Lung (tissue), 12 donors: ENCODE measurements around the gene SARDH. TPM values are rescaled to one million over a fixed set of nuclear protein-coding genes. Genes with fewer than 3 reads are reported as not detected.

Experiments used
- ATAC-seq: fragments of 200-7000 bp; cut with Tn5 transposase; one replicate; pipeline ENCODE4 v1.9.1; 2020; ENCODE audit warnings: moderate number of reproducible peaks; ENCODE audit not compliant: insufficient read depth, low FRiP score
- DNase-seq, 3 donors: peaks; one replicate each; pipeline ENCODE4 v3.0.0-alpha.2; 2013 to 2017
- H3K27ac ChIP-seq, 2 donors: one replicate each; pipeline ENCODE4 v1.5.1; 2013; ENCODE audit warnings: mild to moderate bottlenecking in 2 of 2, moderate library complexity in 2 of 2, control low read depth in 1 of 2, inconsistent platforms in 1 of 2, low read depth in 1 of 2, low read length in 1 of 2
- H3K27me3 ChIP-seq, 3 donors: one replicate each; pipeline ENCODE4 v1.5.1; 2013; ENCODE audit warnings: low read length in 2 of 3; ENCODE audit not compliant: control insufficient read depth in 3 of 3, insufficient read depth in 3 of 3
- H3K36me3 ChIP-seq, 4 donors: one replicate each; pipeline ENCODE4 v1.5.1; 2013; ENCODE audit warnings: low read length in 4 of 4, mild to moderate bottlenecking in 1 of 4, moderate library complexity in 1 of 4; ENCODE audit not compliant: control insufficient read depth in 4 of 4, insufficient read depth in 4 of 4
- H3K4me1 ChIP-seq, 5 donors: one replicate each; pipeline ENCODE4 v1.5.1; 2013; ENCODE audit warnings: low read length in 5 of 5, mild to moderate bottlenecking in 2 of 5, moderate library complexity in 1 of 5; ENCODE audit not compliant: control insufficient read depth in 5 of 5, insufficient read depth in 5 of 5
- H3K4me3 ChIP-seq: one replicate; pipeline ENCODE4 v1.5.1; 2013; ENCODE audit warnings: mild to moderate bottlenecking, control low read depth, moderate library complexity
- H3K9ac ChIP-seq, 2 donors: one replicate each; pipeline ENCODE4 v1.5.1; 2013; ENCODE audit warnings: low read length in 2 of 2, control low read depth in 1 of 2; ENCODE audit not compliant: insufficient read depth in 1 of 2
- H3K9me3 ChIP-seq, 4 donors: one replicate each; pipeline ENCODE4 v1.5.1; 2013; ENCODE audit warnings: low read length in 3 of 4, mild to moderate bottlenecking in 1 of 4, moderate library complexity in 1 of 4; ENCODE audit not compliant: control insufficient read depth in 4 of 4, insufficient read depth in 3 of 4
- CTCF ChIP-seq: IDR thresholded peaks from 2 replicates; pipeline ENCODE4 v1.5.1; 2012; ENCODE audit warnings: mild to moderate bottlenecking; ENCODE audit errors: control extremely low read depth, extremely low read depth
- WGBS, 2 donors: extraction: QIAGEN DNeasy Blood & Tissue Kit; methylation state at CpG; one replicate each; pipeline ENCODE4 v1.1.7; 2013; 5-methylcytosine and 5-hydroxymethylcytosine counted together
- polyA plus RNA-seq, 2 donors: library from polyadenylated mRNA; stranded (reverse); fragments of 200-250 nt; gene quantifications; one replicate each; pipeline ENCODE4 v1.2.1, GENCODE V29; 2013
- total RNA-seq, 2 donors: library from RNA; depleted of rRNA in 1 of 2; stranded (reverse); fragments of >200 nt in 1 of 2; gene quantifications; one replicate each; pipeline ENCODE4 v1.2.1, GENCODE V29; 2014 to 2021
- donor health status: control.
- donor health status: control.
- donor health status: Bipolar disorder and iron deficiency.
- donor health status: healthy.
- donor health status: DM: yes; HTN: yes; CAD: no.

Gene SARDH
- total and polyA plus RNA-seq, 4 donors: 1.8 to 8.4 (median 4.7) TPM

GRCh38 chr9:133703591-133704399, 34.4 kb downstream of the SARDH start:
- no peak overlapping the region for H3K4me3 ChIP-seq
- no peak overlapping the region for H3K27ac ChIP-seq
- no peak overlapping the region for H3K9ac ChIP-seq
- H3K27me3 ChIP-seq: no peaks in the 10 kb centered on the region
- TF ChIP-seq CTCF: no peak
- H3K4me1 ChIP-seq: peaks cover 0 to 43% (median 18%) of the 10 kb centered on the region in 5 donors
- DNase-seq (peak in 1 of 3 donors; percentile 15), ATAC-seq (no peak)
- H3K9me3 ChIP-seq: no peaks in the 10 kb centered on the region
- no peaks in the 10 kb centered on the region for H3K36me3 ChIP-seq
- WGBS, 2 donors: 81 to 90% methylated on average over 21 of the region's 21 CpGs

- peaks cover 0 to 43% (median 18%) of the 10 kb centered on the region in 5 donors for H3K4me1 ChIP-seq
- H3K27me3 ChIP-seq: no peaks in the 10 kb centered on the region
- H3K27ac ChIP-seq: no peak overlapping the region
- no peak for DNase-seq
- ATAC-seq: no peak
- 39 to 55% methylated on average over 39 of the region's 39 CpGs for whole genome bisulfite sequencing, 2 donors
- TF ChIP-seq CTCF: no peak
- H3K9ac ChIP-seq: peak overlapping the region in 1 of 2 donors; percentile 33
- no peak overlapping the region for H3K4me3 ChIP-seq
- H3K9me3 ChIP-seq: no peaks in the 10 kb centered on the region
- no peaks in the 10 kb centered on the region for H3K36me3 ChIP-seq
Observed at GRCh38 chr9:133702798-133703590, 35.2 kb downstream of the SARDH start.

GRCh38 chr9:133701981-133702797, 36.0 kb downstream of the SARDH start:
- Histone ChIP-seq H3K27ac (peak overlapping the region in 1 of 2 donors; percentile 15), H3K9me3 (no peaks in the 10 kb centered on the region), H3K36me3 (no peaks in the 10 kb centered on the region), H3K9ac (peak overlapping the region in 1 of 2 donors; percentile 33), H3K27me3 (no peaks in the 10 kb centered on the region), H3K4me3 (no peak overlapping the region), H3K4me1 (peaks cover 0 to 38% (median 12%) of the 10 kb centered on the region in 5 donors)
- peak; percentile 59 for ATAC-seq
- DNase-seq: peak; percentile 87 to 92 (median 89)
- WGBS, 2 donors: 48 to 51% methylated on average over 32 to 39 of the region's 39 CpGs
- no peak for TF ChIP-seq CTCF
